ENCODE results near the gene ZSCAN20. TPM values are rescaled to one million over a fixed set of nuclear protein-coding genes. Genes with fewer than 3 reads are reported as not detected.

ZSCAN20 gene
- total RNA-seq, 1 donor from 2014 or later: 6.9 TPM

GRCh38 chr1:33468967-33469366 lies 3.5 kb upstream of the ZSCAN20 start:
- Mint-ChIP-seq H3K9me3 (ENCODE audit: unreplicated experiment) (no peaks in the 10 kb centered on the region), H3K36me3 (ENCODE audit: low read depth, unreplicated experiment) (no peaks in the 10 kb centered on the region), H3K27me3 (ENCODE audit: low read depth, unreplicated experiment) (peaks cover 5% of the 10 kb centered on the region), H3K4me3 (ENCODE audit: unreplicated experiment) (no peak overlapping the region), H3K4me1 (ENCODE audit: low read depth, unreplicated experiment) (peaks cover 26% of the 10 kb centered on the region), H3K27ac (ENCODE audit: unreplicated experiment) (no peak overlapping the region)
- Histone ChIP-seq H3K36me3 (ENCODE audit: insufficient read depth, low read length) (no peaks in the 10 kb centered on the region), H3K27ac (ENCODE audit: low read depth, low read length) (no peak overlapping the region), H3K4me1 (ENCODE audit: insufficient read depth, low read length) (peaks cover 37% of the 10 kb centered on the region), H4K20me1 (ENCODE audit: insufficient read depth, low read length) (no peaks in the 10 kb centered on the region), H3K79me2 (ENCODE audit: insufficient read depth, low read length) (peaks cover 13% of the 10 kb centered on the region), H3K4me3 (ENCODE audit: insufficient read depth, low read depth, low read length) (no peak overlapping the region), H3K9ac (ENCODE audit: low read length) (no peak overlapping the region), H3K27me3 (ENCODE audit: insufficient read depth, low read length) (no peaks in the 10 kb centered on the region), H2AFZ (ENCODE audit: low read depth, low read length) (no peak overlapping the region), H3K9me3 (ENCODE audit: insufficient read depth, low read depth, low read length) (no peaks in the 10 kb centered on the region), H3K4me2 (ENCODE audit: low read length) (peak overlapping the region; percentile 32)
- DNase-seq (ENCODE audit: low read depth) (no peak), FAIRE-seq (no peak)
- no peak for TF ChIP-seq EZH2 (IDR thresholded peaks at IDR 0.05; ENCODE audit: insufficient read depth, low read length)
- TF ChIP-seq CTCF (IDR thresholded peaks at IDR 0.05; ENCODE audit: insufficient read depth, low read depth, low read length): no peak

GRCh38 chr1:33469691-33470090 lies 2.8 kb upstream of the ZSCAN20 start:
- DNase-seq (ENCODE audit: low read depth) (no peak), FAIRE-seq (no peak)
- H3K79me2 ChIP-seq (ENCODE audit: insufficient read depth, low read length): peaks cover 17% of the 10 kb centered on the region
- H3K9me3 ChIP-seq (ENCODE audit: insufficient read depth, low read depth, low read length): no peaks in the 10 kb centered on the region
- H4K20me1 ChIP-seq (ENCODE audit: insufficient read depth, low read length): no peaks in the 10 kb centered on the region
- no peak overlapping the region for H3K4me3 ChIP-seq (ENCODE audit: insufficient read depth, low read depth, low read length)
- H3K9ac ChIP-seq (ENCODE audit: low read length): no peak overlapping the region
- no peak overlapping the region for H3K4me3 Mint-ChIP-seq (ENCODE audit: unreplicated experiment)
- peaks cover 37% of the 10 kb centered on the region for H3K4me1 ChIP-seq (ENCODE audit: insufficient read depth, low read length)
- H2AFZ ChIP-seq (ENCODE audit: low read depth, low read length): no peak overlapping the region
- TF ChIP-seq EZH2 (IDR thresholded peaks at IDR 0.05; ENCODE audit: insufficient read depth, low read length) (no peak), CTCF (IDR thresholded peaks at IDR 0.05; ENCODE audit: insufficient read depth, low read depth, low read length) (no peak)
- no peak overlapping the region for H3K27ac Mint-ChIP-seq (ENCODE audit: unreplicated experiment)
- H3K9me3 Mint-ChIP-seq (ENCODE audit: unreplicated experiment): no peaks in the 10 kb centered on the region
- peaks cover 26% of the 10 kb centered on the region for H3K4me1 Mint-ChIP-seq (ENCODE audit: low read depth, unreplicated experiment)
- H3K36me3 ChIP-seq (ENCODE audit: insufficient read depth, low read length): no peaks in the 10 kb centered on the region
- H3K27ac ChIP-seq (ENCODE audit: low read depth, low read length): no peak overlapping the region
- H3K27me3 Mint-ChIP-seq (ENCODE audit: low read depth, unreplicated experiment): peaks cover 5% of the 10 kb centered on the region
- H3K27me3 ChIP-seq (ENCODE audit: insufficient read depth, low read length): no peaks in the 10 kb centered on the region
- no peak overlapping the region for H3K4me2 ChIP-seq (ENCODE audit: low read length)
- no peaks in the 10 kb centered on the region for H3K36me3 Mint-ChIP-seq (ENCODE audit: low read depth, unreplicated experiment)

- H3K27ac ChIP-seq (ENCODE audit: low read depth, low read length): peak overlapping the region; percentile 36
- peak overlapping the region; percentile 58 for H3K4me2 ChIP-seq (ENCODE audit: low read length)
- DNase-seq (ENCODE audit: low read depth) (peak; percentile 61), FAIRE-seq (no peak)
- no peak overlapping the region for H3K4me3 ChIP-seq (ENCODE audit: insufficient read depth, low read depth, low read length)
- H3K9me3 Mint-ChIP-seq (ENCODE audit: unreplicated experiment): no peaks in the 10 kb centered on the region
- no peaks in the 10 kb centered on the region for H3K27me3 ChIP-seq (ENCODE audit: insufficient read depth, low read length)
- H3K9ac ChIP-seq (ENCODE audit: low read length): no peak overlapping the region
- peaks cover 17% of the 10 kb centered on the region for H3K79me2 ChIP-seq (ENCODE audit: insufficient read depth, low read length)
- H3K9me3 ChIP-seq (ENCODE audit: insufficient read depth, low read depth, low read length): no peaks in the 10 kb centered on the region
- peaks cover 26% of the 10 kb centered on the region for H3K4me1 Mint-ChIP-seq (ENCODE audit: low read depth, unreplicated experiment)
- no peaks in the 10 kb centered on the region for H3K36me3 ChIP-seq (ENCODE audit: insufficient read depth, low read length)
- H3K4me1 ChIP-seq (ENCODE audit: insufficient read depth, low read length): peaks cover 37% of the 10 kb centered on the region
- peak overlapping the region; percentile 69 for H2AFZ ChIP-seq (ENCODE audit: low read depth, low read length)
- no peaks in the 10 kb centered on the region for H4K20me1 ChIP-seq (ENCODE audit: insufficient read depth, low read length)
- H3K36me3 Mint-ChIP-seq (ENCODE audit: low read depth, unreplicated experiment): no peaks in the 10 kb centered on the region
- H3K27me3 Mint-ChIP-seq (ENCODE audit: low read depth, unreplicated experiment): peaks cover 5% of the 10 kb centered on the region
- TF ChIP-seq CTCF (IDR thresholded peaks at IDR 0.05; ENCODE audit: insufficient read depth, low read depth, low read length) (peak; percentile 90), EZH2 (IDR thresholded peaks at IDR 0.05; ENCODE audit: insufficient read depth, low read length) (no peak)
- H3K4me3 Mint-ChIP-seq (ENCODE audit: unreplicated experiment): no peak overlapping the region
- H3K27ac Mint-ChIP-seq (ENCODE audit: unreplicated experiment): peak overlapping the region; percentile 10
Observed at GRCh38 chr1:33470495-33471012, 1.9 kb upstream of the ZSCAN20 start.

Data from astrocyte (in vitro differentiated cells and primary cell).